MM.1S (cell line): Measurements from ENCODE around the gene NTMT1.

ENCODE experiments used
- CTCF ChIP-seq: fragments of 300-600 bp; sonication (generic); IDR thresholded peaks from 2 replicates; pipeline ENCODE4 v1.5.1; 2016; ENCODE audit warnings: antibody characterized with exemption, low read length, mixed read lengths
- EZH2 ChIP-seq: fragments of 300-600 bp; sonication (generic); optimal IDR thresholded peaks from 2 replicates; pipeline ENCODE3; 2017; ENCODE audit warnings: low read depth, mild to moderate bottlenecking, antibody characterized with exemption, low read length, mixed read lengths

GRCh38 chr9:129667850-129668249 is 41.9 kb downstream of the NTMT1 start:
- TF ChIP-seq CTCF = no peak
- no peak for TF ChIP-seq EZH2
